Measurements from ENCODE around the gene HSD3B7.

Gene HSD3B7

GRCh38 chr16:30985401-30986128, 558 bp downstream of the HSD3B7 start:
- Histone ChIP-seq H3K27ac (ENCODE audit: low read length) (peak overlapping the region; percentile 21), H3K36me3 (ENCODE audit: control insufficient read depth in 1 of 2, insufficient read depth in 2 of 2, low read length in 2 of 2) (peaks cover 3 to 36% of the 10 kb centered on the region in 2 donors), H3K4me3 (ENCODE audit: low read depth in 1 of 2, low read length in 2 of 2) (peak overlapping the region; percentile 57 to 66), H3K9me3 (ENCODE audit: control insufficient read depth in 1 of 2, low read length in 2 of 2) (no peaks in the 10 kb centered on the region), H3K4me1 (ENCODE audit: control insufficient read depth in 1 of 2, insufficient read depth in 2 of 2, low read length in 2 of 2) (peaks cover 4 to 13% of the 10 kb centered on the region in 2 donors), H3K27me3 (ENCODE audit: low read depth, low read length) (no peaks in the 10 kb centered on the region)

GRCh38 chr16:30986129-30986991, 1.4 kb downstream of the HSD3B7 start:
- H3K9me3 ChIP-seq (ENCODE audit: control insufficient read depth in 1 of 2, low read length in 2 of 2): no peaks in the 10 kb centered on the region
- peak overlapping the region in 1 of 2 donors; percentile 57 for H3K4me3 ChIP-seq (ENCODE audit: low read depth in 1 of 2, low read length in 2 of 2)
- H3K4me1 ChIP-seq (ENCODE audit: control insufficient read depth in 1 of 2, insufficient read depth in 2 of 2, low read length in 2 of 2): peaks cover 4 to 13% of the 10 kb centered on the region in 2 donors
- H3K27ac ChIP-seq (ENCODE audit: low read length): peak overlapping the region; percentile 21
- peaks cover 3 to 28% of the 10 kb centered on the region in 2 donors for H3K36me3 ChIP-seq (ENCODE audit: control insufficient read depth in 1 of 2, insufficient read depth in 2 of 2, low read length in 2 of 2)
- no peaks in the 10 kb centered on the region for H3K27me3 ChIP-seq (ENCODE audit: low read depth, low read length)

DNA sequence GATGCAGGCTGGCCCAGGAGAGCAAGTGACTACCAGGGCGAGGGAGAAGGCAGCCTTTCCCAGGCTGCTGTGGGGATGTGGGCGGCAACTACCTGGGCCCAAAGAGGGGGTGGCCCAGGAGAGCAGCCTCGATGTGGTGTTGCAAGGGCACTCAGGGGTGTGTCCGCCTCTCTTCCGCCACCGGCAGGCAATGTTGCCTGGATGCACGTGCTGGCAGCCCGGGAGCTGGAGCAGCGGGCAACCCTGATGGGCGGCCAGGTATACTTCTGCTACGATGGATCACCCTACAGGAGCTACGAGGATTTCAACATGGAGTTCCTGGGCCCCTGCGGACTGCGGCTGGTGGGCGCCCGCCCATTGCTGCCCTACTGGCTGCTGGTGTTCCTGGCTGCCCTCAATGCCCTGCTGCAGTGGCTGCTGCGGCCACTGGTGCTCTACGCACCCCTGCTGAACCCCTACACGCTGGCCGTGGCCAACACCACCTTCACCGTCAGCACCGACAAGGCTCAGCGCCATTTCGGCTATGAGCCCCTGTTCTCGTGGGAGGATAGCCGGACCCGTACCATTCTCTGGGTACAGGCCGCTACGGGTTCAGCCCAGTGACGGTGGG, 2.7 kb downstream of the HSD3B7 start:
- Histone ChIP-seq H3K9me3 (ENCODE audit: control insufficient read depth in 1 of 2, low read length in 2 of 2) (no peaks in the 10 kb centered on the region), H3K4me3 (ENCODE audit: low read depth in 1 of 2, low read length in 2 of 2) (no peak overlapping the region), H3K36me3 (ENCODE audit: control insufficient read depth in 1 of 2, insufficient read depth in 2 of 2, low read length in 2 of 2) (peaks cover 3 to 17% of the 10 kb centered on the region in 2 donors), H3K27ac (ENCODE audit: low read length) (no peak overlapping the region), H3K4me1 (ENCODE audit: control insufficient read depth in 1 of 2, insufficient read depth in 2 of 2, low read length in 2 of 2) (peaks cover 4 to 13% of the 10 kb centered on the region in 2 donors), H3K27me3 (ENCODE audit: low read depth, low read length) (no peaks in the 10 kb centered on the region)

GRCh38 chr16:30989469-30990047, 4.6 kb downstream of the HSD3B7 start:
- Histone ChIP-seq H3K36me3 (ENCODE audit: control insufficient read depth in 1 of 2, insufficient read depth in 2 of 2, low read length in 2 of 2) (peaks cover 0 to 3% of the 10 kb centered on the region in 2 donors), H3K27ac (ENCODE audit: low read length) (no peak overlapping the region), H3K27me3 (ENCODE audit: low read depth, low read length) (no peaks in the 10 kb centered on the region), H3K4me3 (ENCODE audit: low read depth in 1 of 2, low read length in 2 of 2) (no peak overlapping the region), H3K9me3 (ENCODE audit: control insufficient read depth in 1 of 2, low read length in 2 of 2) (no peaks in the 10 kb centered on the region), H3K4me1 (ENCODE audit: control insufficient read depth in 1 of 2, insufficient read depth in 2 of 2, low read length in 2 of 2) (peaks cover 4 to 13% of the 10 kb centered on the region in 2 donors)

- no peaks in the 10 kb centered on the region for H3K9me3 ChIP-seq (ENCODE audit: control insufficient read depth in 1 of 2, low read length in 2 of 2)
- no peaks in the 10 kb centered on the region for H3K27me3 ChIP-seq (ENCODE audit: low read depth, low read length)
- H3K4me3 ChIP-seq (ENCODE audit: low read depth in 1 of 2, low read length in 2 of 2): no peak overlapping the region
- peaks cover 4 to 12% of the 10 kb centered on the region in 2 donors for H3K4me1 ChIP-seq (ENCODE audit: control insufficient read depth in 1 of 2, insufficient read depth in 2 of 2, low read length in 2 of 2)
- H3K36me3 ChIP-seq (ENCODE audit: control insufficient read depth in 1 of 2, insufficient read depth in 2 of 2, low read length in 2 of 2): peaks cover 0 to 3% of the 10 kb centered on the region in 2 donors
- H3K27ac ChIP-seq (ENCODE audit: low read length): no peak overlapping the region
Measured at GRCh38 chr16:30990105-30990504, 5.1 kb downstream of the HSD3B7 start.

- Histone ChIP-seq H3K4me1 (ENCODE audit: control insufficient read depth in 1 of 2, insufficient read depth in 2 of 2, low read length in 2 of 2) (peaks cover under 1 to 3% of the 10 kb centered on the region in 2 donors), H3K27ac (ENCODE audit: low read length) (no peak overlapping the region), H3K27me3 (ENCODE audit: low read depth, low read length) (no peaks in the 10 kb centered on the region), H3K9me3 (ENCODE audit: control insufficient read depth in 1 of 2, low read length in 2 of 2) (no peaks in the 10 kb centered on the region), H3K36me3 (ENCODE audit: control insufficient read depth in 1 of 2, insufficient read depth in 2 of 2, low read length in 2 of 2) (peaks cover 0 to 3% of the 10 kb centered on the region in 2 donors), H3K4me3 (ENCODE audit: low read depth in 1 of 2, low read length in 2 of 2) (no peak overlapping the region)
Measured at GRCh38 chr16:30991052-30991451, 6.0 kb downstream of the HSD3B7 start.

- no peaks in the 10 kb centered on the region for H3K27me3 ChIP-seq (ENCODE audit: low read depth, low read length)
- no peaks in the 10 kb centered on the region for H3K4me1 ChIP-seq (ENCODE audit: control insufficient read depth in 1 of 2, insufficient read depth in 2 of 2, low read length in 2 of 2)
- no peak overlapping the region for H3K4me3 ChIP-seq (ENCODE audit: low read depth in 1 of 2, low read length in 2 of 2)
- no peak overlapping the region for H3K27ac ChIP-seq (ENCODE audit: low read length)
- H3K36me3 ChIP-seq (ENCODE audit: control insufficient read depth in 1 of 2, insufficient read depth in 2 of 2, low read length in 2 of 2): no peaks in the 10 kb centered on the region
- no peaks in the 10 kb centered on the region for H3K9me3 ChIP-seq (ENCODE audit: control insufficient read depth in 1 of 2, low read length in 2 of 2)
Measured at GRCh38 chr16:30992276-30992780, 7.3 kb downstream of the HSD3B7 start.

- Histone ChIP-seq H3K27ac (ENCODE audit: low read length) (no peak overlapping the region), H3K9me3 (ENCODE audit: control insufficient read depth in 1 of 2, low read length in 2 of 2) (no peaks in the 10 kb centered on the region), H3K27me3 (ENCODE audit: low read depth, low read length) (no peaks in the 10 kb centered on the region), H3K36me3 (ENCODE audit: control insufficient read depth in 1 of 2, insufficient read depth in 2 of 2, low read length in 2 of 2) (no peaks in the 10 kb centered on the region), H3K4me3 (ENCODE audit: low read depth in 1 of 2, low read length in 2 of 2) (no peak overlapping the region), H3K4me1 (ENCODE audit: control insufficient read depth in 1 of 2, insufficient read depth in 2 of 2, low read length in 2 of 2) (no peaks in the 10 kb centered on the region)
Measured at GRCh38 chr16:30992931-30993816, 8.2 kb downstream of the HSD3B7 start.

GRCh38 chr16:30995927-30996323, 10.9 kb downstream of the HSD3B7 start:
- Histone ChIP-seq H3K4me1 (ENCODE audit: control insufficient read depth in 1 of 2, insufficient read depth in 2 of 2, low read length in 2 of 2) (no peaks in the 10 kb centered on the region), H3K27me3 (ENCODE audit: low read depth, low read length) (no peaks in the 10 kb centered on the region), H3K9me3 (ENCODE audit: control insufficient read depth in 1 of 2, low read length in 2 of 2) (no peaks in the 10 kb centered on the region), H3K4me3 (ENCODE audit: low read depth in 1 of 2, low read length in 2 of 2) (no peak overlapping the region), H3K36me3 (ENCODE audit: control insufficient read depth in 1 of 2, insufficient read depth in 2 of 2, low read length in 2 of 2) (no peaks in the 10 kb centered on the region), H3K27ac (ENCODE audit: low read length) (peak overlapping the region; percentile 67)

GRCh38 chr16:30996324-30996984, 11.4 kb downstream of the HSD3B7 start:
- Histone ChIP-seq H3K9me3 (ENCODE audit: control insufficient read depth in 1 of 2, low read length in 2 of 2) (no peaks in the 10 kb centered on the region), H3K36me3 (ENCODE audit: control insufficient read depth in 1 of 2, insufficient read depth in 2 of 2, low read length in 2 of 2) (no peaks in the 10 kb centered on the region), H3K27me3 (ENCODE audit: low read depth, low read length) (no peaks in the 10 kb centered on the region), H3K4me3 (ENCODE audit: low read depth in 1 of 2, low read length in 2 of 2) (peak overlapping the region; percentile 67 to 74), H3K27ac (ENCODE audit: low read length) (peak overlapping the region; percentile 67), H3K4me1 (ENCODE audit: control insufficient read depth in 1 of 2, insufficient read depth in 2 of 2, low read length in 2 of 2) (no peaks in the 10 kb centered on the region)
